Left ventricle myocardium inferior (tissue), 1 donor: Measurements from ENCODE around the gene GLRX2. TPM values are rescaled to one million over a fixed set of nuclear protein-coding genes. Genes with fewer than 3 reads are reported as not detected.
"Not testable (repeated sequence)": the region's sequence is repeated elsewhere in the genome, so short reads cannot be mapped to it uniquely, and the experiment has no call there.

Experiments
- DNase-seq: peaks from one replicate; pipeline ENCODE4 v3.0.0-alpha.2; 2020
- H3K27ac ChIP-seq: fragments of 200-600 bp; replicated peaks from 2 replicates; pipeline ENCODE4 v1.8.0; 2021
- H3K27me3 ChIP-seq: fragments of 200-600 bp; 2 replicates; pipeline ENCODE4 v1.8.0; 2021; ENCODE audit warnings: low read depth
- H3K36me3 ChIP-seq: fragments of 200-600 bp; 2 replicates; pipeline ENCODE4 v1.8.0; 2021
- H3K4me1 ChIP-seq: fragments of 200-600 bp; 2 replicates; pipeline ENCODE4 v1.8.0; 2021
- H3K4me3 ChIP-seq: fragments of 200-600 bp; 2 replicates; pipeline ENCODE4 v1.8.0; 2021; ENCODE audit warnings: mild to moderate bottlenecking, moderate library complexity
- H3K9me3 ChIP-seq: fragments of 200-600 bp; replicated peaks from 2 replicates; pipeline ENCODE4 v1.8.0; 2021
- CTCF ChIP-seq: fragments of 200-600 bp; IDR thresholded peaks from 2 replicates; pipeline ENCODE4 v1.8.0; 2021; ENCODE audit warnings: antibody characterized with exemption, mild to moderate bottlenecking, borderline replicate concordance
- intact Hi-C: fragments of 100-400 bp; cut with micrococcal nuclease; formaldehyde crosslinking; loops from one replicate; pipeline ENCODE4 v1.11.0; 2022
- total RNA-seq: library from RNA; stranded (reverse); fragmentation: NEBNext Ultra II Directional; extraction: Animal tissue kit (Norgen Biotek cat#: 25700); gene quantifications from one replicate; pipeline ENCODE4 v1.2.1, GENCODE V29; 2021
- donor health status: DM: no; HTN: yes; CAD: no; lungs with severe emphysema.

Gene GLRX2
- total RNA-seq, 1 donor from 2014 or later, result 31.8 TPM

- H3K4me3 ChIP-seq, result peak within 1 kb of the TSS; percentile 87
- H3K4me1 ChIP-seq, result peaks cover 47% of the 10 kb centered on the region
- H3K27ac ChIP-seq, result peak within 1 kb of the TSS; percentile 97
- TF ChIP-seq CTCF, result peak; percentile 95
- H3K27me3 ChIP-seq, result no peaks in the 10 kb centered on the region
- intact Hi-C loops, result loop anchor here (10.0 kb wide), 1 partner anchor 67 kb away; the partner anchor contains the start of genes RO60 and UCHL5
- H3K9me3 ChIP-seq, result no peaks in the 10 kb centered on the region
- H3K36me3 ChIP-seq, result peaks cover 17% of the 10 kb centered on the region
- peak; percentile 98 for DNase-seq
These were observed 16.7 kb upstream of the GLRX2 start, which contains the start of gene CDC73 for GRCh38 chr1:193121616-193122593. Gene CDC73 (plus strand): TSS chr1:193122031. CDS start chr1:193122201, 170 bp downstream.

GRCh38 chr1:193120604-193121166, 15.5 kb upstream of the GLRX2 start:
- H3K27ac ChIP-seq, result no peak overlapping the region
- H3K36me3 ChIP-seq, result peaks cover 7% of the 10 kb centered on the region
- no peaks in the 10 kb centered on the region for H3K27me3 ChIP-seq
- TF ChIP-seq CTCF, result no peak
- H3K9me3 ChIP-seq, result no peaks in the 10 kb centered on the region
- intact Hi-C loops, result loop anchor here (10.0 kb wide), 1 partner anchor 66 kb away; the partner anchor contains the start of genes RO60 and UCHL5
- no peak for DNase-seq
- H3K4me1 ChIP-seq, result peaks cover 48% of the 10 kb centered on the region
- peak overlapping the region; percentile 87 for H3K4me3 ChIP-seq

GRCh38 chr1:193118803-193119730, 13.9 kb upstream of the GLRX2 start:
- peaks cover 35% of the 10 kb centered on the region for H3K4me1 ChIP-seq
- H3K4me3 ChIP-seq, result no peak overlapping the region
- H3K27me3 ChIP-seq, result no peaks in the 10 kb centered on the region
- DNase-seq, result no peak
- intact Hi-C loops, result no loop called here
- TF ChIP-seq CTCF, result no peak
- H3K27ac ChIP-seq, result no peak overlapping the region
- H3K9me3 ChIP-seq, result no peaks in the 10 kb centered on the region
- no peaks in the 10 kb centered on the region for H3K36me3 ChIP-seq

GRCh38 chr1:193118194-193118593, 13.0 kb upstream of the GLRX2 start:
- TF ChIP-seq CTCF, result no peak
- DNase-seq, result no peak
- Histone ChIP-seq H3K27ac (no peak overlapping the region), H3K9me3 (no peaks in the 10 kb centered on the region), H3K4me3 (no peak overlapping the region), H3K27me3 (no peaks in the 10 kb centered on the region), H3K36me3 (no peaks in the 10 kb centered on the region), H3K4me1 (peaks cover 26% of the 10 kb centered on the region)
- intact Hi-C loops, result no loop called here

- H3K36me3 ChIP-seq, intact Hi-C loops, DNase-seq, H3K4me3 ChIP-seq, H3K9me3 ChIP-seq, H3K27me3 ChIP-seq, H3K27ac ChIP-seq: not testable (repeated sequence)
- peaks cover 16% of the 10 kb centered on the region for H3K4me1 ChIP-seq
These were observed 12.0 kb upstream of the GLRX2 start for GRCh38 chr1:193117167-193117566.
